Measurements from ENCODE around the gene ABTB2. TPM values are rescaled to one million over a fixed set of nuclear protein-coding genes. Genes with fewer than 3 reads are reported as not detected.

ABTB2 gene
- total and polyA plus RNA-seq, 9 of the 15 experiments (the other 6 are each of a cell fraction or from before 2014, with no cell fraction given), result 0.03 to 0.18 (median 0.12) TPM; not detected in 2

DNA sequence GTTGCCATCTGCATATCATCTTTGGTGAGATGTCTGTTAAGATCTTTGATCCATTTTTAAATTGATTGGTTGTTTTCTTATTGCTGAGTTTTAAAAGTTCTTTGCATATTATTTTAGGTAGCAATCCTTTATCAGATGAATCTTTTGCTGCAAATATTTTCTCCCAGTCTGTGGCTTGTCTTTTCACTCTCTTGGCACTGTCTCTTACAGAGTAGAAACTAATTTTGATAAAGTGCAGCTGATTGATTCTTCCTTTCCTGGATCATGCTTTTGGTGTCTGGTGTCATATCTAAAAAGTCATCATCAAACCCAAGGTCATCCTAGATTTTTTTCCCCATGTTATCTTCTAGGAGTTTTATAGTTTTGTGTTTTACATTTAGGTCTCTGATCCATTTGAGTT is 139.7 kb downstream of the ABTB2 start:
- ATAC-seq, result no peak
- BruUV-seq (replicated peaks), result no TSS peak

DNA sequence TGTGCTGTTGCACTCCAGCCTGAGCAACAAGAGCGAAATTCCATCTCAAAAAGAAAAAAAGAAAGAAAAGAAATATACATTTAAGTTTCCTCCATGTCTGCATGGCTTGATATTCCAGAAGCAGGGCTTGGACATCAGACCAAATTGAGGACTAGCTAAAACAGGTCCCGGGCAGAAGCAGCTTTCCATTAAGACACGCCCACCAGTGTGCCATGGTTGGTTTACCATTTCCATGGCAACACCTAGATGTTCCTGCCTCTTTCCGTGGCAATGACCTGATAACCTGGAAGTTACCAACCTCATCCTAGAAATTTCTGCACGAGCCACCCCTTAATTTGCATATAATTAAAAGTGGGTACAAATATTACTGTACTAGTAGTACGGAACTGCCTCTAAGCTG is 141.1 kb downstream of the ABTB2 start:
- Histone ChIP-seq H3K4me1 (replicated peaks in 1 of 2; ENCODE audit: control insufficient read depth in 2 of 2, insufficient read depth in 2 of 2, low read length in 2 of 2) (no peaks in the 10 kb centered on the region; a peak in 1 of 5 replicates), H3K79me2 (ENCODE audit: control insufficient read depth, insufficient read depth, low read length) (no peaks in the 10 kb centered on the region), H3K27me3 (ENCODE audit: control insufficient read depth in 2 of 2, insufficient read depth in 2 of 2, low read length in 2 of 2) (peaks cover 4 to 12% of the 10 kb centered on the region in 2 experiments; a peak in 4 of 5 replicates), H3K4me2 (ENCODE audit: insufficient read depth, low read length) (no peak overlapping the region), H3K9me1 (ENCODE audit: control insufficient read depth, insufficient read depth, low read length) (no peaks in the 10 kb centered on the region), H3K27ac (ENCODE audit: extremely low read depth, low read depth, low read length) (no peak overlapping the region), H3K36me3 (ENCODE audit: control insufficient read depth, insufficient read depth, low read length) (no peaks in the 10 kb centered on the region), H3K9me3 (replicated peaks; ENCODE audit: control insufficient read depth, insufficient read depth, low read depth, low read length) (no peaks in the 10 kb centered on the region), H3K9ac (ENCODE audit: insufficient read depth in 1 of 2, low read depth in 2 of 2, low read length in 2 of 2) (no peak overlapping the region), H2AFZ (ENCODE audit: low read depth, low read length) (no peak overlapping the region), H4K20me1 (replicated peaks; ENCODE audit: control insufficient read depth, insufficient read depth, low read length) (no peaks in the 10 kb centered on the region), H3K4me3 (no peak overlapping the region)
- ATAC-seq (no peak), FAIRE-seq (no peak), DNase-seq (ENCODE audit: extremely low read depth in 1 of 4, low spot score in 3 of 4) (no peak)
- intact Hi-C loops (cut with micrococcal nuclease) (no loop called here), in situ Hi-C loops (cut with MboI) (no loop called here)
- no TSS peak for BruUV-seq (replicated peaks)
- POLR2A ChIA-PET, result interaction anchor here (0.5 to 1.1 kb wide), 4 partner anchors 10 to 758 kb away, joined by 3 to 4 read pairs (median 3); no protein-coding TSS in a partner anchor
- CTCF ChIA-PET (ENCODE audit: low intra/inter-chr PET ratio), result interaction anchor here (0.5 kb wide), 1 partner anchor 37 kb away, joined by 3 read pairs; no protein-coding TSS in a partner anchor
- 3% methylated on average over 6 of the region's 6 CpGs for WGBS (ENCODE audit: insufficient coverage, low coverage, missing lambda C conversion rate)
- TF ChIP-seq RFX1 (IDR thresholded peaks at IDR 0.05), result peak; percentile 26; the same call in 1 of the 2 replicates
- TF ChIP-seq CEBPB (tag; IDR thresholded peaks at IDR 0.05), result no peak

More for the DNA sequence above, 139.7 kb downstream of the ABTB2 start:
- in situ Hi-C loops (cut with MboI) (no loop called here), intact Hi-C loops (cut with micrococcal nuclease) (no loop called here)
- no peak overlapping the region for H3K27ac ChIP-seq (ENCODE audit: extremely low read depth, low read depth, low read length)
- H3K79me2 ChIP-seq (ENCODE audit: control insufficient read depth, insufficient read depth, low read length), result no peaks in the 10 kb centered on the region
- DNase-seq (ENCODE audit: extremely low read depth in 1 of 4, low spot score in 3 of 4) (no peak), FAIRE-seq (no peak)
- no peak overlapping the region for H2AFZ ChIP-seq (ENCODE audit: low read depth, low read length)
- H3K4me1 ChIP-seq (replicated peaks in 1 of 2; ENCODE audit: control insufficient read depth in 2 of 2, insufficient read depth in 2 of 2, low read length in 2 of 2), result no peaks in the 10 kb centered on the region; a peak in 1 of 5 replicates
- no peaks in the 10 kb centered on the region for H3K36me3 ChIP-seq (ENCODE audit: control insufficient read depth, insufficient read depth, low read length)
- H3K9me3 ChIP-seq (replicated peaks; ENCODE audit: control insufficient read depth, insufficient read depth, low read depth, low read length), result no peaks in the 10 kb centered on the region
- no peaks in the 10 kb centered on the region for H3K9me1 ChIP-seq (ENCODE audit: control insufficient read depth, insufficient read depth, low read length)
- ChIA-PET CTCF (ENCODE audit: low intra/inter-chr PET ratio) (no interaction called here), POLR2A (interaction anchor here (0.7 kb wide), 1 partner anchor 34 kb away, joined by 5 read pairs; no protein-coding TSS in a partner anchor)
- TF ChIP-seq RNF2 (IDR thresholded peaks at IDR 0.05) (no peak), FOXA3 (CRISPR knock-in tag; conservative IDR thresholded peaks at IDR 0.05 in 1 of 2, IDR thresholded peaks at IDR 0.05 in 1 of 2) (no peak), ASH1L (IDR thresholded peaks at IDR 0.05; ENCODE audit: borderline replicate concordance, low read depth, partially characterized antibody) (no peak), THRAP3 (IDR thresholded peaks at IDR 0.05; ENCODE audit: borderline replicate concordance) (no peak), GATAD2B (IDR thresholded peaks at IDR 0.05; ENCODE audit: borderline replicate concordance) (no peak)
- H3K27me3 ChIP-seq (ENCODE audit: control insufficient read depth in 2 of 2, insufficient read depth in 2 of 2, low read length in 2 of 2), result peaks cover 8 to 13% of the 10 kb centered on the region in 2 experiments; a peak in 4 of 5 replicates
- no peak overlapping the region for H3K9ac ChIP-seq (ENCODE audit: insufficient read depth in 1 of 2, low read depth in 2 of 2, low read length in 2 of 2)
- no peaks in the 10 kb centered on the region for H4K20me1 ChIP-seq (replicated peaks; ENCODE audit: control insufficient read depth, insufficient read depth, low read length)
- no peak overlapping the region for H3K4me3 ChIP-seq
- H3K4me2 ChIP-seq (ENCODE audit: insufficient read depth, low read length), result no peak overlapping the region

Data from K562 (cell line).